H7 (cell line): Measurements from ENCODE around the gene RASAL3. TPM values are rescaled to one million over a fixed set of nuclear protein-coding genes. Genes with fewer than 3 reads are reported as not detected.

Source experiments
- DNase-seq: peaks from one replicate; pipeline ENCODE4 v3.0.0; 2012
- H3K27me3 ChIP-seq: 2 replicates; pipeline ENCODE4 v1.6.0; 2011; ENCODE audit warnings: mild to moderate bottlenecking, low read length; ENCODE audit not compliant: control insufficient read depth, insufficient read depth
- H3K36me3 ChIP-seq: replicated peaks from 2 replicates; pipeline ENCODE4 v1.5.1; 2011; ENCODE audit warnings: low read length; ENCODE audit not compliant: control insufficient read depth, insufficient read depth
- H3K4me3 ChIP-seq: 2 replicates; pipeline ENCODE4 v1.5.1; 2011; ENCODE audit warnings: low read depth, mild to moderate bottlenecking, control low read depth, low read length, moderate library complexity; ENCODE audit not compliant: insufficient read depth
- total RNA-seq: library from RNA; depleted of rRNA; stranded (reverse); fragments of >200 nt; shearing (Covaris generic); gene quantifications from 2 replicates; pipeline ENCODE4 v1.2.3, GENCODE V29; 2014

The RASAL3 gene
- total RNA-seq, 1 experiment from 2014 or later: not detected

DNA sequence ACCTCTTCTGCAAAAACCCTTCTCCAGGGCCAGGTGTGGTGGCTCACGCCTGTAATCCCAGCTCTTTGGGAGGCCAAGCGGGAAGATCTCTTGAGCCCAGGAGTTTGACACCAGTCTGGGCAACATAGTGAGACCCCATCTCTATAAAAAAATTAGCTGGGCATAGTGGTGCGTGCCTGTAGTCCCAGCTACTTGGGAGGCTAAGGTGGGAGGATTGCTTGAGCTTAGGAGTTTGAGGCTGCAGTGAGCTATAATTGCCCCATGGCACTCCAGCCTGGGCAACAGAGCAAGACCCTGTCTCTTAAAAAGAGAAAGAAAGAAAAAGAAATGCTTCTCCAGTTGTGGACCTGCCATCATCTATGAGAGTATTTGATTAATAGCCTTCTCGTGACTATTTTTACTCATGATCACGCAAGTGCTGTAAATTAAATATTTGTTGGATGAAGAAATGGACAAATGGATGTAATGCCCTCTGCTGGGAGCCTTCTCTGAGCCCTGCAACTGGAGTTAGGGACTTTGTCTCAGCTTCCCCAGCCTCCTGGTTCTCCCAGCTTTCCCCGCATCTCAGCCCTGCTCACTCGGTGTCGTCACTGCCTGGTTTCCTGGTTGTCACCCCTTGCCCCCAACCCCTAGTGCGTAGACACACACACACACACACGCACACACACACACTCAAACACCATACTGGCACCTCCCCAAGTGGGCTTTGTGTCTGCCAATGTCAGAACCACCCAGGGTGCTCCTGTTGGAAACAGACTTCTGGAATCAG lies 26.8 kb downstream of the RASAL3 start:
- DNase-seq: no peak
- no peaks in the 10 kb centered on the region; the same call in 1 of the 2 replicates for H3K27me3 ChIP-seq
- H3K36me3 ChIP-seq: no peaks in the 10 kb centered on the region
- H3K4me3 ChIP-seq: no peak overlapping the region

DNA sequence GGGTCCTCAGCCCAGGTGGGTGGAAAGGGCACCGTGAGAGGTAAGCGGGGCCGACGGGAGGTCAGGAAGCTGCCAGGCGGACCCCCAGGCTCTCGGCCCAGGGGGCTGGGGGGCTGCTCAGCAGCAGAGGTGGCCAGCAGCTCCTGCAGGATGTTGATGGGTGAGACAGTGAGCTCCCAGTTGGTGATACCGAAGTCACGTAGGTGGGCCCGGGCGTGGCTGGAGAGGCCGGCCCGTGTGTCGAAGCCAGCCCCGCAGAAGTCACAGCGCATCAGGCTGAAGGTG lies 27.6 kb downstream of the RASAL3 start:
- H3K4me3 ChIP-seq: no peak overlapping the region

DNA sequence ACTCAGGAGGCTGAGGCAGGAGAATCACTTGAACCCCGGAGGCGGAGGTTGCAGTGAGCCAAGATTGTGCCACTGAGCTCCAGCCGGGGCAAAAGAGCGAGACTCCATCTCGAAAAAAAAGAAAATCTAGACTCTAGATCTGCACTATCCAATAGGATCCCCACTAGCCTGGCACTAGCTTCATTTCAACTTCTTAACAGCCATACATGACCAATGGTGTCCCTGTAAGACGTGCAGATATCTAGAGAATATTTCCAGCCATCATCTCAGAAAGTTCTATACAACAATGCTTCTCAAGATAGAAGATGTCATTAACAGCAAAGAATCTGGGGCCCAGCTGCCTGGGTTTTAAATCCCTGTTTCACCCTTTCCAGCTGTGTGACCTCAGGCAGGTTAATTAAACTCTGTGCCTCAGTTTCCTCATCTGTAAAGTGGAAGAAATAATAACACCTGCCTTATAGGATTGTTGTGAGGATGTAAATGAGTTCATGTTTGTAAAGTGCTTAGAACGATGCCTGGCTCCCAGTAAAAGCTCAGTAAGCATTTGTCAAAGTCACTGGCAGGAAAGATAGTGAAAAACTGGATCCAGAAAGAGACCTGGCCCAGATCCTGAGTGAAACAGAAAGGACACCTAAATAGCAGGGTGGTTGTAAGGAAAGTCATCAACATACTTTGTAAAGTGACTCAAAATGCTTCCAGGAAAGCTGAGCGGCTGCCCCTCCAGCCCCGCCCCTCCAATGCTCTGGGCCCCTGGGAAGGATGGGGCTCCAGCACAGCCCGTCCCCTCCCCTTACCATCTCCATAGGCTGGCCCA lies 28.1 kb downstream of the RASAL3 start:
- Histone ChIP-seq H3K36me3 (no peaks in the 10 kb centered on the region), H3K27me3 (no peaks in the 10 kb centered on the region; the same call in 1 of the 2 replicates), H3K4me3 (no peak overlapping the region)
- DNase-seq: no peak

More for the DNA sequence above, 27.6 kb downstream of the RASAL3 start:
- no peaks in the 10 kb centered on the region for H3K36me3 ChIP-seq
- H3K27me3 ChIP-seq: no peaks in the 10 kb centered on the region; the same call in 1 of the 2 replicates
- DNase-seq: no peak

DNA sequence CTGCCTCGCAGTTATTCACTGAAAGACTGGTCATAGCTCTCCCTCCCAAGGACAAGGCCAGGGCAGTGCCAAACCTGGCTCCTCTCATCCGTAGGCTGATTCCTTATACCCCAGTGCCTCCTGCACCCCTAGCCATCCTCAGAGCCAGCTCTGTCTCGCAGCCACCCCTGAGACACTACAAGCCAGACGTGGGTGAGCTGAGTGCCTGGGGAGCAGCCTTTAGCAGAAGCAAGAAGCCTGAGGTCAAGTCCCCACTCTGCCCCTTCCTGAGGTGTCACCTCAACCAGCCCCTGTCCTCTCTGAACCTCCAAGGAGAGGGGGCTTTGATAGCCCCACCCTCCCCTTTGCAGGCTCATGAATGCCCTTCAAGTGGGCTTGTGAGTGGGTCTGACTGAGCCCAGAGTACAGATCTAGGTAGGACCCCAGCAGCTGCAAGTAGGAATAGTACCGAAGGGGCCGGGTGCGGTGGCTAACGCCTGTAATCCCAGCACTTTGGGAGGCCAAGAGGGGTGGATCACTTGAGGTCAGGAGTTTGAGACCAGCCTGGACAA lies 30.8 kb downstream of the RASAL3 start:
- Histone ChIP-seq H3K4me3 (peak overlapping the region; percentile 81), H3K36me3 (no peaks in the 10 kb centered on the region), H3K27me3 (no peaks in the 10 kb centered on the region; the same call in 1 of the 2 replicates)
- no peak for DNase-seq

DNA sequence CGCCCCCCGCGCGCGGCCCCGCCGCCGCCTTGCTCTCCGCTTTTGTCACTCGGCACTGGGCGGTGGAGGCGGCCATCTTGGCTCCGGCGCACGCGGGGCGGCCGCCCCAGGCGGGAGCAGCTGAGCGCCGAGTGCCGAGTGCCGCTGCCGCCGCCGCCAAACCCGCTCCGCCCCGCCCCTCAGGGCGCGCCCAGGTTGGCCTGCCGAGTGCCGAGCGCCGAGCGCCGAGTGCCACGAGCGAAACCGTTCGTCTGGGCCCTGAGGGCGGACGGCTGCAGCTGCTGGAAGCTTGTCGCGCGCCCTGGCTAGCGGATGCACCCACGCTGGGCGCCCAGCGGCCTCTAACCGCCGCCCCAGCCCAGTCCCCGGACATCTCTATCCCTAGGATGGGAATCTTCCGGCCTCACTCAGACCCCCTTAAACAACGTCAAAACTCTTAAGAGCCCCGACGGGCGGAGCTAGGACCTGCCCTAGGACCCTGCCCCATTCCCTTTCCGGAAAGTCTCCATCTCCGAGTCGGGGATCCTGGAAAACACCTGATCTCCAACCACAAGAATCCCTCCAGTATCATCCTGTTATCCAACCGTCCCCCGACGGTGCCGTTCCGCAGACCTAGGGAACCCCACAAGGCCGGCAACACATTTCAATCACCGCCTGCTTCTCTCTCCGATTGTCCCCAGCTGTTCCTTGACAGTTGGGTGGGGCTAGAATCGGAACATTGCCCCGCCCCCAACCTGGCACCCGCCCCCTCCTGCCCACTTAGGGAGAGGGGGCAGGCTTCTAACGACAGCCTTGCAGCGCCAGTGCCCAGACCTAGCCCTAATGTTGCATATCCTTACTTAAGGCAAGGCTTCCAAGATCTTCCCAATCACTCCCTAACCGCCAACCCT lies 31.5 kb downstream of the RASAL3 start:
- H3K36me3 ChIP-seq: no peaks in the 10 kb centered on the region
- peak; percentile 99 for DNase-seq

DNA sequence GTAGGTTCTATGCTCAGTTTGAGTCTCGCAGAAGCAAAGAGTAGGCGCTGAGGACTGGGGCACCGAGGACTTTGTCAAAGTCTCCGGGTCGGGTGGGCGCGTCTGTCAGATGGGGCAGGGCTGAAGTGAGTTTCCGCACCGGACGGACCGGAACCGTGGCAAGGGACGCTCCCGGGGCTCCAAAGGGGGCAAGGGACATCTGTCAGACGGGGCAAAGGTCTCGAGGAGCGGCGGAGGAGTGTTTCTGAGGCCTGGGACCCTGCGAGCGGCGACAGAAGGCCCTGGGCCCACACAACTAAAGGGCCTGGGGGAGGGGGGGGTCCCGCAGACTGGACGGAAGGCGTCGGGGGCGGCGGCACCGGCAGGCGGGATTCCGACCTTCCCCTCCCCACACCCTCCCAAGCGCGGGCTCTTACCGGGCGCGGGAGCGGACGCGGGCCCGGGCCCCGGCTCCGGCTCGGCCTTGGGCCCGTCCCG lies 32.3 kb downstream of the RASAL3 start:
- peak overlapping the region; percentile 83 for H3K4me3 ChIP-seq
- no peaks in the 10 kb centered on the region for H3K27me3 ChIP-seq
- H3K36me3 ChIP-seq: no peaks in the 10 kb centered on the region
- peak; percentile 86 for DNase-seq

More for the DNA sequence above, 31.5 kb downstream of the RASAL3 start:
- no peaks in the 10 kb centered on the region for H3K27me3 ChIP-seq
- peak overlapping the region; percentile 81 for H3K4me3 ChIP-seq

DNA sequence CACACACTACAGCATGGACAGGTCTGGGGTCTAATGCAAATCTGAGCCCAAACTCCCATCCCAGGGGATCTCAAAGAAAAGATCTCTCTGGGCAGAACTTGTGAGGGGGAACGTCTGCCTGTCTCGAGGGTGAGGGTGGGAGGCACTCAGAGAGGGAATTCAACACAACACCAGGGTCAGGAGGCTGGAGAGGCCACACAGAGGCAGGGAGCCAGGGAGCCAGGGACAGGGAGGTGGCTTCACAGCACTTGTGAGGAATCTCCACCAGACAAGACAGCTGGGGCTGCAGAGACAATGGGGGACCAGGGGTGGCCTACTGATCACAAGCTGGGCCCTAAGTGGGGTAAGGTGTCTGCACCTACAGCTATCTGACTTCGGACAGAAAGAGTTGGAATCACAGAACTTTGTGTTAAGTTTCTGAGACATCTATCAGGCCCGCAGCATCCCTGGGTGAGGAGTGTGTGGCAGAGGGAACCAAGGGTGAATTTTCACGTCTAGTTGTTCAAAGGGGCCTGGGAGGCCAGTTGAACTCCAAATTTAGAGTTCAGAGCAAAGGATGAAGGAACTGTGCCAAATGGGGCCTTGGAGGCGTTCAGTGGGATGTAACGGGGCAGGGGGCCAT lies 32.8 kb downstream of the RASAL3 start:
- H3K36me3 ChIP-seq: peaks cover 3% of the 10 kb centered on the region
- no peaks in the 10 kb centered on the region for H3K27me3 ChIP-seq
- H3K4me3 ChIP-seq: peak overlapping the region; percentile 83
- DNase-seq: no peak

DNA sequence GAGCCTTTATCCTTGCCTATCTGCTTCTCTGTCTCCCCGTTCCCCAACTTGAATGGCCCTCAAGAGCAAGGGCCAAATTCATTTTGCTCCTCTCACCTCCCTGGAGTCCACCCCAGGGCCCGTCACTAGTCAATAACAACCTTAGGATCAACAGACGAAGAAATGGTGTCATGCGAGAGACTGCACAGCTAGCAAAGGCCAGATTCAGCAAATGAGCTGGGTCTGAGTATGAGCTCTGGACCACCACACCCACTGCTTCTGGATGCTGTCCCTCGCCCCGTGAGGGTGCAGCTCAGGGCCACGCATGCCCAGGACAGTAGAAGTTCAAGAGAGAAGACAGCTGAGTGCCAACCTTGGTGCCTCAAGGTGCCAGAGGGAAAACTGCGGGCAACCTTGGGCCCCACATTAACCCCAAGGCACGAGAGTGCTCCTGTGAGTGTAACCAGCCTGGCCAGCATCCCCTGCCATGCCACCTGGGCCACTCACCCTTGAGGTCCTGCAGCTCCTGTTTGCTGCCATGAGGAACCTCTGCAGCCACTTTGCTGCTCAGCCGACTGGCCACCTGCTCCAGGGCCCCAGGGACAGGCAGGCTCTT lies 33.7 kb downstream of the RASAL3 start:
- H3K4me3 ChIP-seq: no peak overlapping the region
- peaks cover 9% of the 10 kb centered on the region for H3K36me3 ChIP-seq
- no peaks in the 10 kb centered on the region for H3K27me3 ChIP-seq
- no peak for DNase-seq

DNA sequence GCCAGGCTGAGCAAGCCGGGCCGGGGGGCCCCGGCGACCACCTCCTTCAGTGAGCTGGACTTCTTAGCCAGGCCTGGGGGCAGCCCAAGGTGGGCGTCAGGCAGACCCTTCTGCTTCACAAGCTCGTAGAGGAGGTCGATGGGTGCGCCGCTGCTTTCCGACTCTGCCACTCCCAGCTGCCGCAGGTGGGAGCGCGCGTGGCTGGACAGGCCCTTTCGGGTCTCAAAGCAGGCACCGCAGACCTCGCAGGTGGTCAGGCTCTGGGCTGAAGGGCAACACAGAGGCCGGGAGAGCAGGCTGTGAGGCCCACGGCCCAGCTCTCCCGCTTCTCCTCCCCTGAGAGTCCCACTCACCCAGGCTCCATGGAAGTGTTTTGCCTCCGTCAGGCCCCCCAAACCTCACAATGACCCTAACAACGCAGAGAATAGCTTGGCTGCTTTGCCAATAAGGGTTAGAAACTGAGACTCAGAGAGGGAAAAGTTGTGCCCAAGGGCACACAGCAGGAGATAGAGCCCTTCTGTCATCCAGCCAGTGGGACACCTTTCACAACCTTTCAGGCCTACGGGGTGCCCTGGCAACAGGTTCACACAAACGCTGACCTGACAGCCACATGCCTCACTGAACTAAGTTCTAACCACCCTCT lies 34.4 kb downstream of the RASAL3 start:
- H3K4me3 ChIP-seq: no peak overlapping the region
- H3K36me3 ChIP-seq: peaks cover 9% of the 10 kb centered on the region
- H3K27me3 ChIP-seq: no peaks in the 10 kb centered on the region
- DNase-seq: no peak

DNA sequence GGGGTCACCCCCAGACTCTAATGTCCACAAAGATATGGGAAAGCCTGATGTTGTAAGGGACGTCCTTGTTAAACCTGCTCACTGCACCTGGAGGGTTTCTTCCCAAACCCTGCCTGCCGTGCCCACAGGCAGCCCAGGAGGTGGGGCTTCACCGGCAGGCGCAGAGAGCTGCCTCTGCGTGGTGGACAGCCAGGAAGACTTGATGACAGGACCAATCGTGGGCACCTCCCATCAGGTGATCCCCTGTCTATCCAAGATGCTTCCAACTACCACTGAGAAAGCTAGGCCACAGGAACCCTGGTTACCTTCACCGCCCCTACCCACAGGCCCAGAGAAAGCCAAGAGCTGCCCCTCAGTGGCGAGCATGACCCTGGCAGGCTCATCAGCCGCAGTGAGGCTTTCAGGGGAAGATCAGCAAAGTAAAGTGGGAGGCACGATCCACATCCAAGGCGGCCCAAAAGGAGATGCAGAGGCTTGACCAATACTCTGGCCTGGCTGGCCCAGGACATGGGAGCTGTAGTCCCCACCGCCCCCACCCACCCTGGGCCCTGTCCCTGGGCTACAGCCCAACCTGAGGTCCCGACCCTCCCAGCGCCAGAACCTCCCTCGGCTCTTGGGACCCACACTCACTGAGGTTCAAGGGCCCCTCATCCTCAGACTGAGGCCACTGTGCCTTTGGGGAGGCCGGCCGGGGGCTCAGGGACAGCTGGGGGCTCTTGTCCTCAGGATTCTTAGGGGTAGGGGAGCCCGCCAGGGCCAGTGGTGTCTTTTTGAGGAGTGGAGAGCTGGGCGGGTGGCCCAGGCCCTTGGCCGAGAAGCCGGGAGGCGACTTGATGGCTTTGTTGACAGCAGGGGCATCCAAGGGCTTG lies 35.2 kb downstream of the RASAL3 start:
- Histone ChIP-seq H3K36me3 (peaks cover 11% of the 10 kb centered on the region), H3K27me3 (no peaks in the 10 kb centered on the region), H3K4me3 (no peak overlapping the region)
- DNase-seq: no peak

DNA sequence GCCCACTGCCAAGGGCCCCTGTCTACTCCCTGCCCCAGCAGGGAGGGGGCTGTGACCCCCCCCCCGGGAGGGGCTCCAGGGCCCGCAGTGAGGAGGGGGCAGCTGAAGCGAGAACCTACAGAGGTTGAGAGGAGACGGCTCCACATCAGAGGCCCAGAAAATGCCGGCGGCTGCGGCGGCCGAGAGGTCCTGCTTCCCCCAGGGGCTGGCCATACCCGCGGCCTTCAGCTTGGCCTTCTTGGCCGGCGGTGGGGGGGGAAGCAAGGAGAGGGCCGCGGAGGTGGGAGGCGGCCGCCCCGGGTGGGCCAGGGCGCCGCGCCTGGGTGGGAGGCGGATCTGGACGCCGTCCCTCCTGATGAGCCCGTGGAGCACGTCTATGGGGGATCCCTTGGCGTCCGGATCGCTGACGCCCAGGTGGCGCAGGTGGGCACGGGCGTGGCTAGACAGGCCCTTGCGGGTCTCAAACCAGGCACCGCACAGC lies 36.3 kb downstream of the RASAL3 start:
- DNase-seq: no peak
- peaks cover 18% of the 10 kb centered on the region for H3K36me3 ChIP-seq
- no peaks in the 10 kb centered on the region for H3K27me3 ChIP-seq
- H3K4me3 ChIP-seq: no peak overlapping the region

DNA sequence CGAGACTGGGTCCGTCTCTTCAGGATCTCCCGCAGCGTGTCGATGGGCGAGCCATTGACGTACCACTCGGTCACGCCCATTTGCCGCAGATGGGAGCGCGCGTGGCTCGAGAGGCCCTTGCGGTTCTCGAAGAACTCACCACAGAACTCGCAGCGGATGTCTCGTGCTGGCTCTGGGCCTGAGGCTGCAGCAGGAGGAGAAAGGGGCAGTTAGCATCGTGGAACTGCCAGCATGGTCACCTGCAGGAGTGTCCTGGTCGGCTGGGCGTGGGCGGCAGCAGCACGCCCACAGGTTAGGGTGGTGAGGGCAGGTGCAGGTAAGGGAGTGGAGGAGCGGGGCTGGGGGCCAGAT lies 37.0 kb downstream of the RASAL3 start:
- no peak for DNase-seq
- Histone ChIP-seq H3K4me3 (no peak overlapping the region), H3K27me3 (no peaks in the 10 kb centered on the region), H3K36me3 (peaks cover 19% of the 10 kb centered on the region)
